ENCODE measurements around the gene PHF2. TPM values are rescaled to one million over a fixed set of nuclear protein-coding genes. Genes with fewer than 3 reads are reported as not detected.

Gene PHF2
- total RNA-seq, 1 experiment from 2014 or later = 12.9 TPM

GRCh38 chr9:93612796-93613154 lies 36.4 kb downstream of the PHF2 start:
- in situ Hi-C loops (cut with HindIII; ENCODE audit: low pct_unique_long_range_greater_than_20kb, low sequenced_read_pairs) = no loop called here

DNA sequence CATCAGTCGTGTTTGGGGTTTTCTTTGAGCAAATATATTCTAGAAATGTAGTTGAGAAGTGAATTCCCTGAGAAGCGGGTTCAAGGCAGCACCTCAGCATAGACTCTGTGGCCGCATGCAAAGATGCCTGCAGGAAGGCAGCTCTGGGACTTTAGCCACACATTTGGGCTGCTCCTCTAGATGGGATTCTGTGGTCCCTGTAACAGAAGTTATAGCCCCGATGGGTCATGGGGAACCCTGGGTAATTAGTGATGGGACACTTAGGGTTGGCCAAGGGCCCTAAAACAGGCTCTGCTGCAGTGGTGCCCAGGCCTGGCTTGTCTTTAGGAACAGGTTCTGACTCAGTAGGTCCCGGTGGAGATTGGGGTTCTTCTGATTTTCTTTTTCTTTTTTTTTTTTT lies 36.8 kb downstream of the PHF2 start:
- DNase-seq (ENCODE audit: low read depth, low spot score) = no peak
- in situ Hi-C loops (cut with HindIII; ENCODE audit: low pct_unique_long_range_greater_than_20kb, low sequenced_read_pairs) = no loop called here

More at GRCh38 chr9:93612796-93613154, 36.4 kb downstream of the PHF2 start:
- no peak for DNase-seq (ENCODE audit: low read depth, low spot score)

DNA sequence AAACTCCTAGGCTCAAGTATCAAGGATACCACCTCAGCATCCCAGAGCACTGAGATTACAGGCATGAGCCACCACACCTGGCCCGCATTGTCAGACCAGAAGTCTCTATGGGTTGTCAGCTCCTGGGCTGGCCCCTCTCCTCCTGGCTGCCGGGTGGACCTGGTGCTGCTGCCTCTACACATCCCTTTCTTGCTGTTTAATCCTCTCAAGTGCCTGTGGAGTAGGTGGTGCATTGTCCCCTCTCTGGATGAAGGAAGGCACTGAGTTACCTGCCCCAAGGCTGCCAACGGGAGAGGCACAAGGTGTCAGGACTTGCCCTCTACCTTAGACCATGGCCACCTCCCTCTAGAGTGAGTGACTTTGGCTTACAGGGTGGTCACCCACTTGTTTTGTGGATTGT lies 37.4 kb downstream of the PHF2 start:
- DNase-seq (ENCODE audit: low read depth, low spot score) = no peak
- in situ Hi-C loops (cut with HindIII; ENCODE audit: low pct_unique_long_range_greater_than_20kb, low sequenced_read_pairs) = no loop called here

GRCh38 chr9:93614830-93615468 lies 38.6 kb downstream of the PHF2 start:
- in situ Hi-C loops (cut with HindIII; ENCODE audit: low pct_unique_long_range_greater_than_20kb, low sequenced_read_pairs) = no loop called here
- DNase-seq (ENCODE audit: low read depth, low spot score) = no peak

- DNase-seq (ENCODE audit: low read depth, low spot score) = no peak
- in situ Hi-C loops (cut with HindIII; ENCODE audit: low pct_unique_long_range_greater_than_20kb, low sequenced_read_pairs) = no loop called here
Observed at GRCh38 chr9:93616044-93616443, 39.7 kb downstream of the PHF2 start.

DNA sequence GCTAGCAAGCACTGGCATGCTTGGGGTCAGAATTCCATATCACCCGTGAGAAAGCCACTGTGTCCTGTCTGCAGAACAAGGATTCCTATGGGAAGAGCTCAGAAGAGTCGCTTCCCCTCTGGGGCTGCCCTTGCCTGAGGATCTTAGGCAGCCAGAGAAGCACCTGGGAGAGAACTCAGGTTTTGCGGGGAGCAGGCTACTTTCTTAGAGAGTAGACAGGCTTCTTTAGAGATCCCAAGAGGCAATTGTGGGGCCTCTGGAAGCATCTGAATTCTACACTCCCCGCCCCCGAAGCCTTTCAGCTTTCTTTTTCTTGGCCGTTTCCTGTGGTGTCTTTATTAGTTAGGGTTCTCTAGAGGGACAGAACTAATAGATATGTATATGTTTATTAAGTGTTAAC lies 40.9 kb downstream of the PHF2 start:
- DNase-seq (ENCODE audit: low read depth, low spot score) = no peak

GRCh38 chr9:93619272-93619775 lies 42.9 kb downstream of the PHF2 start:
- DNase-seq (ENCODE audit: low read depth, low spot score) = no peak
- in situ Hi-C loops (cut with HindIII; ENCODE audit: low pct_unique_long_range_greater_than_20kb, low sequenced_read_pairs) = no loop called here

More for the DNA sequence above, 40.9 kb downstream of the PHF2 start:
- in situ Hi-C loops (cut with HindIII; ENCODE audit: low pct_unique_long_range_greater_than_20kb, low sequenced_read_pairs) = no loop called here

GRCh38 chr9:93620041-93620506 lies 43.7 kb downstream of the PHF2 start:
- in situ Hi-C loops (cut with HindIII; ENCODE audit: low pct_unique_long_range_greater_than_20kb, low sequenced_read_pairs) = no loop called here

DNA sequence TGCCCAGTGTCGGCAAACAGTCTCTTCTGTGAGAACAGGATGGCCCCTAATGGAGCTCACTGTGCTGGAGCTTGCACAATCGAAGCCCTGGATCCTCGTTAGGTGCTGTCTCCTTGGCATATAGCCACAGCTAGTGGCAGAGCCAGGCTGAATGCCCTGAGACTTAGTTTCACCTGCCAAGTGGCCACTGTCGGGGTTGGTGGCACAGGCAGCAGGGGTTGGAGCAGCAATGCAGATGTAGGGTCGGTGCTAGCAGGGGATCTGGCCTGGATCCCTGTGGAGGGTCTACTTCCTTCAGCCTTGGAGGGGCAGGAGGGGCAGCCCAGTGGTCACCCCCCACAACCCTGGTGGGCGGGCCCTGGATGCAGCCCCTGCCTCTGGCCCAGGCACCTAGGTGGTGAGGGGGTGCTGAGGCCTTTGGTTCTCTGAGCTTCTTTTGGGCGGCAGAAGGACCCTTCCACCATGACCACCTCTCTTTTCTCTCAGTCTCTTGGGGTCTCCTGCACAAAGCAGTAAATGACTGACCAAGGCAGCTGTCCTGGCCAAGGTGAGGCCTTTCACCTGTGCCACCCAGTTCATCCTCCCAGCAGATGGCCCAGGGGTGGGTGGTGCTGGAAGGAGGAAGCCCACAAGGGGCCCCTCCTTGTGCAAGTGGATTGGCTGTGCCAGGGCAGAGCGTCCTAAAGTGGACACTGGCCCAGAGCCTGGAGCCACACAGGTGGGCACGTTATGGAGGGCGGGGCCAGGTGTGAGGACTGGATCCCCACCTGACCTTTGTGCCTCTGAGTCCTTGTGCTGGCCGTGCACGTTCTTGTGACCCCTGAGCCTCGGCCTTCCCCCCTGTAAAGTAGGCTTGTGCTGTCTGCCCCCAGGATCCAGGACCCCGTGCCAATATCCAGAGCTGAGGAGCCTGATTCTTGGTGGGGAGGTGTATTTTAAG lies 44.8 kb downstream of the PHF2 start:
- in situ Hi-C loops (cut with HindIII; ENCODE audit: low pct_unique_long_range_greater_than_20kb, low sequenced_read_pairs) = no loop called here
- DNase-seq (ENCODE audit: low read depth, low spot score) = no peak

More at GRCh38 chr9:93620041-93620506, 43.7 kb downstream of the PHF2 start:
- DNase-seq (ENCODE audit: low read depth, low spot score) = no peak

DNA sequence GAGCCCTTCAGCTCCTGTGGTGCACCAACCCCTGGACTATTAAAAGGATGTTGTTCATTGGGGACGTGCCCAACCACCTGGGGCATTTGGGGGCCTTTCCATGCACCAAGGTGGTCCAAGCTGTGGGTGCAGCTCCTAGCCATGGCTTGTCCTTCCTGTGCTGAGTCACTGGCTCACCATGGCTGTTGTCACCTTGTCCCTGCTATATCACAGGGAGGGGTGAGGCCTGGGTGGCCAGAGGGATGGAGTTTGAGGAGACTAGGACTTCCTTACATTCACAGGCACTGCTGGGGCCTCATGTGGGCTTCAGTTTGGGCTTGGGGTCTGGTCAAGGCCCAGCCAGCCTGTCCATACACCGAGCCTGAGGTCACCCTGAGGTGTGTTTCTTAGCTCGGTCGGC lies 45.5 kb downstream of the PHF2 start:
- DNase-seq (ENCODE audit: low read depth, low spot score) = no peak
- in situ Hi-C loops (cut with HindIII; ENCODE audit: low pct_unique_long_range_greater_than_20kb, low sequenced_read_pairs) = no loop called here

- no peak for DNase-seq (ENCODE audit: low read depth, low spot score)
- in situ Hi-C loops (cut with HindIII; ENCODE audit: low pct_unique_long_range_greater_than_20kb, low sequenced_read_pairs) = no loop called here
Observed at GRCh38 chr9:93622691-93623090, 46.3 kb downstream of the PHF2 start.

GRCh38 chr9:93623753-93624152 lies 47.4 kb downstream of the PHF2 start:
- in situ Hi-C loops (cut with HindIII; ENCODE audit: low pct_unique_long_range_greater_than_20kb, low sequenced_read_pairs) = no loop called here
- no peak for DNase-seq (ENCODE audit: low read depth, low spot score)

- DNase-seq (ENCODE audit: low read depth, low spot score) = no peak
- in situ Hi-C loops (cut with HindIII; ENCODE audit: low pct_unique_long_range_greater_than_20kb, low sequenced_read_pairs) = no loop called here
Observed at GRCh38 chr9:93624431-93624834, 48.0 kb downstream of the PHF2 start.

- in situ Hi-C loops (cut with HindIII; ENCODE audit: low pct_unique_long_range_greater_than_20kb, low sequenced_read_pairs) = no loop called here
- DNase-seq (ENCODE audit: low read depth, low spot score) = no peak
Observed at GRCh38 chr9:93624977-93625376, 48.6 kb downstream of the PHF2 start.

DNA sequence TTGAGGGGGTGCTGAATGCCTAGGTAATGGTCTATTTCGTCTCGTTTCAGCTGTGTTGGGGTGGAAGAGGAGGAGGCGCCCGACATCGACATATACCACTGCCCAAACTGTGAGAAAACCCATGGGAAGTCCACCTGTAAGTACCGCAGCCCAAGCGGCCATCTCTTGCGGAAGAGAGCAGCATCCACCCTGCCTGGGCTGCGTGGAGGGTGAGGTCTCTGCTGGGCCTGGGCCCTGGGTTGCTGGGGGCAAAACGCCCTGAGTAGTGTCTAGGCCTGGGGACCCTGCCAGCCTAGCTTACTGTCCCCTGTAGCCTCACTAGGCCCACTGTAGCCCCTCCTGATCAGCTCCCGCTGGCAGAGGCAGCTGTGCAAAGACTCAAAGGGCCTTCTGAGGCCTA lies 53.5 kb downstream of the PHF2 start:
- in situ Hi-C loops (cut with HindIII; ENCODE audit: low pct_unique_long_range_greater_than_20kb, low sequenced_read_pairs) = no loop called here

DNA sequence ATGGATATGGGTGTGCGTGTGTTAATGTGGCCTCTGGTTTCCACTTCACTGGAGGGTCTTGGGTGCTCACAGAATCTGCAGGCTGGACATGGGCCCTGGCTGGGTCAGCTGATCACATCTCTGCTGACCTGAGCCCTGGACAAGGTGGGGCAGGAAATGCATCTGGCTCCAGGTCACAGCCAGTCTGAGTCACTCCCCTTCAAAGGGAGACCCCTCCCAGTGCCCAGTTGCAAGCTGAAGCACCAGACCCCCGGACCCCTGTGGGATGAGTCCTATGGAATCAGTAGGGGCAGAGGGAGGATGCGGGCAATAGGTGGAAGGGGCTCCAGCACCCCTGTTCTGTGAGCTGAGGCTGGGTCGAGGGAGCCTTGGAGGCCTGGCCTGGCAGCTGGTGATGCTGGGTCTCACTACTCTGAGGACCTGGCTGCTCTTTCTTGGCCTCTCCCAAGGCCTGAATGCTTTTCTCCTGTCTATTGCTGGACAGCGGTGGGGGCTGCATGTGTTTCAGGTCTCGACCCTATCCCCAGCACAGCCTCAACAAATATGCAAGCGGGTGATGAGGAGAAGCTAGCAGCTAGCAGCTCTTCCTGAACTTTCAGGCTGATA lies 54.5 kb downstream of the PHF2 start:
- no peak for DNase-seq (ENCODE audit: low read depth, low spot score)
- in situ Hi-C loops (cut with HindIII; ENCODE audit: low pct_unique_long_range_greater_than_20kb, low sequenced_read_pairs) = no loop called here

More for the DNA sequence above, 53.5 kb downstream of the PHF2 start:
- DNase-seq (ENCODE audit: low read depth, low spot score) = no peak

- DNase-seq (ENCODE audit: low read depth, low spot score) = no peak
- in situ Hi-C loops (cut with HindIII; ENCODE audit: low pct_unique_long_range_greater_than_20kb, low sequenced_read_pairs) = no loop called here
Observed at GRCh38 chr9:93633492-93634221, 57.3 kb downstream of the PHF2 start.

Data from SK-MEL-5 (cell line).